ENCODE results near the gene TBX21.
"Not testable (repeated sequence)": the region's sequence is repeated elsewhere in the genome, so short reads cannot be mapped to it uniquely, and the experiment has no call there.

The TBX21 gene

GRCh38 chr17:47733674-47734410, 806 bp downstream of the TBX21 start:
- no peak for DNase-seq

- DNase-seq = no peak
Observed at GRCh38 chr17:47735139-47735464, 2.1 kb downstream of the TBX21 start.

- DNase-seq = no peak
Observed at GRCh38 chr17:47735536-47736011, 2.5 kb downstream of the TBX21 start.

GRCh38 chr17:47736501-47737495, 3.8 kb downstream of the TBX21 start:
- no peak for DNase-seq

GRCh38 chr17:47738178-47738577, 5.1 kb downstream of the TBX21 start:
- no peak for DNase-seq

- no peak for DNase-seq
Observed at GRCh38 chr17:47739150-47739549, 6.1 kb downstream of the TBX21 start.

GRCh38 chr17:47739945-47740344, 6.9 kb downstream of the TBX21 start:
- DNase-seq = not testable (repeated sequence)

- no peak for DNase-seq
Observed at GRCh38 chr17:47741109-47741792, 8.2 kb downstream of the TBX21 start.

GRCh38 chr17:47741793-47742145, 8.7 kb downstream of the TBX21 start:
- DNase-seq = no peak

GRCh38 chr17:47742319-47743181, 9.5 kb downstream of the TBX21 start:
- DNase-seq = peak; percentile 36

- no peak for DNase-seq
Observed at GRCh38 chr17:47744168-47745036, 11.4 kb downstream of the TBX21 start.

GRCh38 chr17:47745037-47745380, 12.0 kb downstream of the TBX21 start:
- DNase-seq = no peak

GRCh38 chr17:47751471-47751870, 18.4 kb downstream of the TBX21 start:
- no peak for DNase-seq

- DNase-seq = no peak
Observed at GRCh38 chr17:47757386-47757785, 24.4 kb downstream of the TBX21 start.

GRCh38 chr17:47760409-47761140, 27.5 kb downstream of the TBX21 start:
- DNase-seq = no peak

- DNase-seq = no peak
Observed at GRCh38 chr17:47762728-47763127, 29.7 kb downstream of the TBX21 start.

- DNase-seq = no peak
Observed at GRCh38 chr17:47763913-47764582, 31.0 kb downstream of the TBX21 start.

GRCh38 chr17:47773649-47774048, 40.6 kb downstream of the TBX21 start:
- DNase-seq = not testable (repeated sequence)

GRCh38 chr17:47774331-47774730, 41.3 kb downstream of the TBX21 start:
- no peak for DNase-seq

GRCh38 chr17:47774987-47775580, 42.0 kb downstream of the TBX21 start:
- no peak for DNase-seq
